ENCODE measurements around the gene CASQ2. TPM values are rescaled to one million over a fixed set of nuclear protein-coding genes. Genes with fewer than 3 reads are reported as not detected.

Gene CASQ2
- total and polyA plus RNA-seq, 8 donors = 0.81 to 41.4 (median 7.9) TPM

DNA sequence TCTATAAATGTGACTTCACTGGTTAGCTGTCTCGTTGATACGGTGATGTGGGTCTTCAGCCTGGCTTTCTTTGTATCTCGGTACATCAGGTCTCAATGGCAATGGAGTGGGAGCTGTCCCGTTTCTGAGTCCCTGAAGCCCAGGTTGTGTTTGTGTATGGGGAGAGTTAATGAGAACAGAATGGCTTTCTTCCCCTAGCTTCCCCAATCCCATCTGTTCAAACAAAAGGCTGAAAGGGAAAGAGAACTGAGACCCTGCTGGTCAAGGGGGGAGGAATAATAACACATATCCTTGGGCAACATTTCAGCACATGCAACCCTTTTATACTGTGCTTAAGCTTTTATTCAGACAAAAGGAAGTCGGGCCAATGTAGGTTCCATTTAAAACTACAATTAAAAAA is 28.4 kb upstream of the CASQ2 start:
- intact Hi-C loops (cut with DNase I; ENCODE audit: low total_unique reads) = no loop called here
- WGBS, 5 donors = 65 to 68% (median 67%) methylated on average over 5 of the region's 5 CpGs
- Histone ChIP-seq H3K27me3 (peaks cover 0 to 21% (median 6%) of the 10 kb centered on the region in 3 donors), H3K4me3 (no peak overlapping the region), H3K36me3 (no peaks in the 10 kb centered on the region), H3K4me1 (no peaks in the 10 kb centered on the region), H3K9me3 (no peaks in the 10 kb centered on the region), H3K27ac (no peak overlapping the region)
- TF ChIP-seq POLR2AphosphoS5 (IDR thresholded peaks at IDR 0.05) = no peak
- TF ChIP-seq EP300 (IDR thresholded peaks at IDR 0.05) = no peak
- TF ChIP-seq POLR2A (IDR thresholded peaks at IDR 0.05) = no peak
- TF ChIP-seq, protein P1, sequence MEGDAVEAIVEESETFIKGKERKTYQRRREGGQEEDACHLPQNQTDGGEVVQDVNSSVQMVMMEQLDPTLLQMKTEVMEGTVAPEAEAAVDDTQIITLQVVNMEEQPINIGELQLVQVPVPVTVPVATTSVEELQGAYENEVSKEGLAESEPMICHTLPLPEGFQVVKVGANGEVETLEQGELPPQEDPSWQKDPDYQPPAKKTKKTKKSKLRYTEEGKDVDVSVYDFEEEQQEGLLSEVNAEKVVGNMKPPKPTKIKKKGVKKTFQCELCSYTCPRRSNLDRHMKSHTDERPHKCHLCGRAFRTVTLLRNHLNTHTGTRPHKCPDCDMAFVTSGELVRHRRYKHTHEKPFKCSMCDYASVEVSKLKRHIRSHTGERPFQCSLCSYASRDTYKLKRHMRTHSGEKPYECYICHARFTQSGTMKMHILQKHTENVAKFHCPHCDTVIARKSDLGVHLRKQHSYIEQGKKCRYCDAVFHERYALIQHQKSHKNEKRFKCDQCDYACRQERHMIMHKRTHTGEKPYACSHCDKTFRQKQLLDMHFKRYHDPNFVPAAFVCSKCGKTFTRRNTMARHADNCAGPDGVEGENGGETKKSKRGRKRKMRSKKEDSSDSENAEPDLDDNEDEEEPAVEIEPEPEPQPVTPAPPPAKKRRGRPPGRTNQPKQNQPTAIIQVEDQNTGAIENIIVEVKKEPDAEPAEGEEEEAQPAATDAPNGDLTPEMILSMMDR (IDR thresholded peaks at IDR 0.05) = no peak
- DNase-seq = no peak

DNA sequence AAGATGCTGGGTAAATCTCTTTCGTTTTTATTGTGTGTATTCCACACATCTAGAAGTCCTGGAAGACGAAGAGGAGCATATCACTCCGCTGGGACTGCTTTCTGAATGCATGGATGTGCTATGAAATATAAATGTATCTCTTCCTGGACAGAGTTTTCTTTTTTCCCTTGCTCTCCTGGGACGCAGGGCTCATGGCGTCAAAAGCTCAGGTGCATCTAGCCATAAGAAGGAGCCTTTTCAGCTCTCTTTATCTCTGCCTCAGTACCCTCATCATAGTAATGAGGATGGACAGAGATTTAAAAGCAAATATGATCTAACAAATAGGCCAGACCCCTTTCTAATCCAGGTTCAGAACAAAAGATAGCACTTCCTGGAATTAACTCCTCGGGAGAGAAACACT is 27.5 kb upstream of the CASQ2 start:
- no peak overlapping the region for H3K27ac ChIP-seq
- H3K4me3 ChIP-seq = no peak overlapping the region
- no peaks in the 10 kb centered on the region for H3K36me3 ChIP-seq
- DNase-seq = no peak
- no peaks in the 10 kb centered on the region for H3K9me3 ChIP-seq
- WGBS, 5 donors = 80 to 83% (median 82%) methylated on average over 6 of the region's 6 CpGs
- peaks cover 0 to 21% (median 6%) of the 10 kb centered on the region in 3 donors for H3K27me3 ChIP-seq
- no peaks in the 10 kb centered on the region for H3K4me1 ChIP-seq
- no peak for TF ChIP-seq POLR2AphosphoS5 (IDR thresholded peaks at IDR 0.05)
- TF ChIP-seq POLR2A (IDR thresholded peaks at IDR 0.05) = no peak
- TF ChIP-seq, protein P1 (IDR thresholded peaks at IDR 0.05) = no peak
- TF ChIP-seq EP300 (IDR thresholded peaks at IDR 0.05) = no peak
- intact Hi-C loops (cut with DNase I; ENCODE audit: low total_unique reads) = no loop called here

DNA sequence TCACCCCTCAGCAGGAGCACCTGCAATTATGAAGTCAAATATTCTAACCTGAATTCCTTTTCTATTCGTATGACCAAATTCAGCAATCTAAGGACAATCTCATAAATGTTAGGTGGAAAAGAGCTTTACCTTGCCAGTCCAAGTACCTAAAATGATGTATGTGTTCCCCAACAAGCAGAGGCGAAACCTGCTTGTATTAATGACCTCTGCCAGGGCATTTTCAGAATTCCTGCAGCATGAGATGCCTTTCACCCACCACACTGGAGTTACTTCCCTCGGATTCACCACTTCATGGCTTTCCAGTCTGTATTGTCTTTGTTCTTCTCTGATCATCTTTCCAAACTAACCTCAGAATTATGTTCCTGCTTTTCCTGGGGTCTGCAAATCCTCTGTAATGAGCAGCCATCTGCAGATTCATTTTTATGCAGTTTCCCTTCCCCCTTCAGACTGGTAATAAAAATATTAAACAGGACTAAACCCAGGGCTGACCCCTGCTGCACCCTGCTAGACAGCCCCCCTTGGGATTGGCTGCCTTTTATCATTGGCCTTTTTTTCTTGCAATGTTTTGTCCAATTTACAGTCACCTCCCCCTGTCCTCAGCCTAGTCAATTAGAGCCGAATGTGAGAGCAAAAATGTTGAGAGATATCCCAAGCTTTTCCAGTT is 26.6 kb upstream of the CASQ2 start:
- Histone ChIP-seq H3K4me3 (no peak overlapping the region), H3K36me3 (no peaks in the 10 kb centered on the region), H3K9me3 (no peaks in the 10 kb centered on the region), H3K27me3 (peaks cover 0 to 21% (median 6%) of the 10 kb centered on the region in 3 donors), H3K4me1 (no peaks in the 10 kb centered on the region), H3K27ac (no peak overlapping the region)
- 63 to 80% (median 73%) methylated on average over 4 of the region's 4 CpGs for WGBS, 5 donors
- no peak for DNase-seq
- TF ChIP-seq, protein P1 (IDR thresholded peaks at IDR 0.05) = no peak
- intact Hi-C loops (cut with DNase I; ENCODE audit: low total_unique reads) = no loop called here

DNA sequence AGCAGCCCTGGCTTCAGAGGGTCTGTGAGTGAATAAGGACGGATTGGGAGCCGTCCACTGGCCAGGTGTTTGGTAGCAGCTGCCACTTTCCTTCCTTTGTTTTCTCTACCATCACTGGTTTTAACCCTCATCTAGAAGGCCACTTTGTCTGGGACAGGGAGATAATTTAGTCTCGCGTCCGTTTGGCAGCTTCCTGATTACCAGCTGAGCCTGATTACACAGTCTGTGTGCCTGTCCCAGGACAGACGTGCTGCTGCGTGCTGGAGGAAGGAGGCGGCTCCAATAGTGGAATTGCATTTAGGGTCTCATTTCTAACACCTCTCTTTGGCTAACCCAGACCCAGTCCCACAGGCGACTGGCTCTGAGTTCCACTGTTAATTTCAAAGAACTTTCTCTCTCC is 24.6 kb upstream of the CASQ2 start:
- Histone ChIP-seq H3K36me3 (no peaks in the 10 kb centered on the region), H3K4me1 (no peaks in the 10 kb centered on the region), H3K27ac (no peak overlapping the region), H3K9me3 (no peaks in the 10 kb centered on the region), H3K27me3 (peaks cover 0 to 21% (median 6%) of the 10 kb centered on the region in 3 donors), H3K4me3 (no peak overlapping the region)
- no peak for DNase-seq
- TF ChIP-seq POLR2AphosphoS5 (IDR thresholded peaks at IDR 0.05) (no peak), POLR2A (IDR thresholded peaks at IDR 0.05) (no peak), EP300 (IDR thresholded peaks at IDR 0.05) (no peak)
- TF ChIP-seq, protein P1 (IDR thresholded peaks at IDR 0.05) = no peak
- 19 to 35% (median 23%) methylated on average over 9 of the region's 9 CpGs for WGBS, 5 donors
- intact Hi-C loops (cut with DNase I; ENCODE audit: low total_unique reads) = no loop called here
